NCI-H226 (cell line): Measurements from ENCODE around the gene ANK2.

Experiments used
- DNase-seq: peaks from one replicate; pipeline ENCODE4 v3.0.0-alpha.2; 2015

Gene ANK2

GRCh38 chr4:113405874-113406722 is 356.6 kb downstream of the ANK2 start:
- DNase-seq, result no peak

GRCh38 chr4:113406723-113407016 is 357.2 kb downstream of the ANK2 start:
- DNase-seq, result no peak

GRCh38 chr4:113407409-113407808 is 358.0 kb downstream of the ANK2 start:
- DNase-seq, result no peak

- DNase-seq, result no peak
Measured at GRCh38 chr4:113409181-113409580, 359.7 kb downstream of the ANK2 start.

- DNase-seq, result no peak
Measured at GRCh38 chr4:113410686-113411085, 361.2 kb downstream of the ANK2 start.

GRCh38 chr4:113411496-113411938 is 362.1 kb downstream of the ANK2 start:
- peak; percentile 78 for DNase-seq

- no peak for DNase-seq
Measured at GRCh38 chr4:113419631-113420030, 370.2 kb downstream of the ANK2 start.

- no peak for DNase-seq
Measured at GRCh38 chr4:113420938-113421337, 371.5 kb downstream of the ANK2 start.

- peak; percentile 70 for DNase-seq
Measured at GRCh38 chr4:113423631-113424030, 374.2 kb downstream of the ANK2 start.

GRCh38 chr4:113433116-113433515 is 383.7 kb downstream of the ANK2 start:
- DNase-seq, result no peak
